Measurements from ENCODE around the gene DIAPH2.

Gene DIAPH2

DNA sequence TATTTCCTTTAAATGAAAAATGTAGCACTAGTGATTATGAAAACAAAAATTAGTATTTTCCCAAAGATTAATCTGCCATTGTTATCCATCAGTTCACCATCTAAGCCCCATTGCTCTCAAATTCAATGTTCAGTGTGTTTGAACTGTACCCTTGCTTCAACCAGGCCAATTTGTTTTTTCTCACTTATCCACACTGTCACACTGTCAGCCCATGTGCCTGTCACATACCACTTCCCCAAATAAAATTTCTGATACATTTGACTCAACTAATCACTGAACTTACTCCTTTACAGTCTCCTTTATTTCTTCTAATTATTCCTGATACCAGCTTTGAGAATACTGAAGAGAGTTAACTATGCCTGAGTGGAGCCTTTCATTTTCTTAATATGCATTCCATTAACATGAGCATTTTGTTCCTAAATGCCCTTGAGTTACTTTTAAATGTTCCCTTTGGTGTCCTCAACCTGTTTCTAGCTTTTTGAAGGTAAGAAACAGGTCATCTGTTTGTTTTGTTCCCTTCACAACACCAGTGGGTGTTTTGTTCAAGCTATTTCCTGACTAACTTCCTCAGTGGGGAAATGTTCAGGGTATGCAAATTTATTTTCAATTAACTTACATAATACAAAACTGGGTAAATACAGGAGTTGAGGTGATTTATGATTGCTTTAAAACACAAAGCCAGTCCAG lies 316.2 kb downstream of the DIAPH2 start:
- peaks cover under 1% of the 10 kb centered on the region for H3K36me3 Mint-ChIP-seq (ENCODE audit: low read depth)
- no peaks in the 10 kb centered on the region for H3K4me1 Mint-ChIP-seq (ENCODE audit: low read depth)
- no peak overlapping the region for H3K4me3 Mint-ChIP-seq
- H3K9me3 Mint-ChIP-seq, result peaks cover 4% of the 10 kb centered on the region
- H3K27ac Mint-ChIP-seq, result no peak overlapping the region
- H3K27me3 Mint-ChIP-seq, result no peaks in the 10 kb centered on the region

GRCh38 chrX:97006167-97006566 lies 321.5 kb downstream of the DIAPH2 start:
- H3K4me1 Mint-ChIP-seq (ENCODE audit: low read depth), result no peaks in the 10 kb centered on the region
- H3K4me3 Mint-ChIP-seq, result no peak overlapping the region
- H3K9me3 Mint-ChIP-seq, result peaks cover 4% of the 10 kb centered on the region
- H3K27me3 Mint-ChIP-seq, result no peaks in the 10 kb centered on the region
- H3K36me3 Mint-ChIP-seq (ENCODE audit: low read depth), result peaks cover 4% of the 10 kb centered on the region
- no peak overlapping the region for H3K27ac Mint-ChIP-seq

GRCh38 chrX:97009391-97009790 lies 324.7 kb downstream of the DIAPH2 start:
- H3K9me3 Mint-ChIP-seq, result no peaks in the 10 kb centered on the region
- H3K36me3 Mint-ChIP-seq (ENCODE audit: low read depth), result peaks cover 4% of the 10 kb centered on the region
- H3K4me3 Mint-ChIP-seq, result no peak overlapping the region
- H3K27ac Mint-ChIP-seq, result no peak overlapping the region
- H3K27me3 Mint-ChIP-seq, result no peaks in the 10 kb centered on the region
- H3K4me1 Mint-ChIP-seq (ENCODE audit: low read depth), result no peaks in the 10 kb centered on the region

DNA sequence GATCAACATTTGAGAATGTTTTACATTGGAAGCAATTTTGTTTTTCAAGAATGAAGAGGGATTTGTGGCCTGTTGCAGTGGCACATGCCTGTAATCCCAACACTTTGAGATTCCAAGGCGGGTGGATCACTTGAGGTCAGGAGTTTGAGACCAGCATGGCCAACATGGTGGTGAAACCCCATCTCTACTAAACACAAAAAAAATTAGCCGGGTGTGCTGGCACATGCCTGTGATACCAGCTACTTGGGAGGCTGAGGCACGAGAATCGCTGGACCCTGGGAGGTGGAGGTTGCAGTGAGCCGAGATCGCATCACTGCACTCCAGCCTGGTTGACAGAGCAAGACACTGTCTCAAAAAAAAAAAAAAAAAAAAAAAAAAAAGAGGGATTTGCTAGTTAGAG lies 326.9 kb downstream of the DIAPH2 start:
- Mint-ChIP-seq H3K4me1 (ENCODE audit: low read depth) (no peaks in the 10 kb centered on the region), H3K36me3 (ENCODE audit: low read depth) (no peaks in the 10 kb centered on the region), H3K9me3 (no peaks in the 10 kb centered on the region), H3K27me3 (no peaks in the 10 kb centered on the region), H3K4me3 (no peak overlapping the region), H3K27ac (no peak overlapping the region)

DNA sequence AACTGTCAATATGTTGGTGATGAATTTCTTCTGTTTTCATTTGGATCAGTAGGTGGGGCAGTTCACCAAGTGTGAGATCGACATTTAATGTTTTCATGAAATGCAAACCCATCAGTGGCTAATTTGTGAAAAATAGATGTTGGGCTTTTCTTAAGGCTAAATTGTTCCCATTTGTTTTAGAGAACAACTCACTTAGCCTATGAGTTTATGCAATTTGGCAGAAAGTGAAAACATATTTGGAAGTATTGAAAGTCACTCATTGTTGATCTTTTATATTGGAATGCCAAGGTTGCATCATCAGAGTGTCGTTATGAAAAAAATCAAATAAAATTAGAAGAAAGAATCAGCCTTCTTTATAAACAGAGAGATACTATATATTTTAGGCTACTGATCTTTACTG lies 331.5 kb downstream of the DIAPH2 start:
- H3K4me3 Mint-ChIP-seq, result no peak overlapping the region
- H3K9me3 Mint-ChIP-seq, result no peaks in the 10 kb centered on the region
- H3K27ac Mint-ChIP-seq, result no peak overlapping the region
- H3K27me3 Mint-ChIP-seq, result no peaks in the 10 kb centered on the region
- H3K4me1 Mint-ChIP-seq (ENCODE audit: low read depth), result no peaks in the 10 kb centered on the region
- no peaks in the 10 kb centered on the region for H3K36me3 Mint-ChIP-seq (ENCODE audit: low read depth)

- no peak overlapping the region for H3K27ac Mint-ChIP-seq
- H3K4me3 Mint-ChIP-seq, result no peak overlapping the region
These were observed 337.0 kb downstream of the DIAPH2 start for GRCh38 chrX:97021680-97022079.

DNA sequence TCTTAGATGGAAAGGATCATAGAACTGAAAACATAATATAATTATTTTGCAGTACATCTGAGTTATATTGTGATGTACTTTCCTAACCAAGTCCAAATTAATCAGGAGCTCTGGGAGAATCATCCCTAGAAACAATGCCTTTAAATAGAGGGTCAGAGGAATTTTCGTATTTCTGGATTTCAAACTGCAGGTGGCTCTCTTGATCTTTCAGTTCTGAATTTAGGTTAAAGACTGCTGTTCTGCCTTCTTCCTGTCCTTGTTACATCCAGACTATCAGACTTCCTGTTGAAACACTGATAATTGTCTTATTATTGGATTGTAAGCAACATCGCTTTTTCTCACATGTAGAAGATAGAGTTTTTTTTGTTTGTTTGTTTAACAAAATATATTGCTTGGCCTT lies 341.8 kb downstream of the DIAPH2 start:
- H3K27me3 Mint-ChIP-seq, result no peaks in the 10 kb centered on the region

More at GRCh38 chrX:97021680-97022079, 337.0 kb downstream of the DIAPH2 start:
- no peaks in the 10 kb centered on the region for H3K27me3 Mint-ChIP-seq
- H3K4me1 Mint-ChIP-seq (ENCODE audit: low read depth), result peaks cover 4% of the 10 kb centered on the region
- no peaks in the 10 kb centered on the region for H3K9me3 Mint-ChIP-seq
- H3K36me3 Mint-ChIP-seq (ENCODE audit: low read depth), result no peaks in the 10 kb centered on the region

DNA sequence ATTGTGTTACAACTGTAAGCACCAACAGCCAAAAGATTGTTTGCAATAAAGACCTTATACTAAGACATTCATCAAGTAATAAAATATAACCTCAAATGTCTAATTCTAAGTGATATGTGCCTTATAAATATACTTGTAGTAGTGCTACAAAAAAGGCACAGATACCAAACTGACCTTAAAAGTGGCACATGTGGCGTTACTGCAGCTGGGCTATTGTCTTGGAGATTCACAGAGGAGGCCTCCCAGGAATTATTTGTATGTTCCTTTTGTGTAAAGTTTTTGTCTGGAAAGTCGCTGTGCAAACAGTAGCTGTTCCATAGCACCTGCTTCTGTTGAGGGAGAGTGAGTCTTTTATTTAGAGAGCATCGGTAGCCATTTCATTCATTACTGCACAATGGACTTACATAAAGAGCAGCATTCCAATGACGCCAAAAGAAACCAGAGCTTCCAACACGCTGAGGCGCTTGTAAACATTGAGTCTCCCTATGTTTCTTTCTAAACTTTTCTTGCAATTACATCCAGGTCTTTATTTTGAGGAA lies 342.8 kb downstream of the DIAPH2 start:
- H3K4me1 Mint-ChIP-seq (ENCODE audit: low read depth), result peaks cover 13% of the 10 kb centered on the region
- H3K4me3 Mint-ChIP-seq, result no peak overlapping the region
- no peaks in the 10 kb centered on the region for H3K27me3 Mint-ChIP-seq
- no peaks in the 10 kb centered on the region for H3K9me3 Mint-ChIP-seq
- H3K27ac Mint-ChIP-seq, result no peak overlapping the region
- H3K36me3 Mint-ChIP-seq (ENCODE audit: low read depth), result no peaks in the 10 kb centered on the region

More for the DNA sequence above, 341.8 kb downstream of the DIAPH2 start:
- Mint-ChIP-seq H3K9me3 (no peaks in the 10 kb centered on the region), H3K4me1 (ENCODE audit: low read depth) (peaks cover 17% of the 10 kb centered on the region), H3K27ac (no peak overlapping the region), H3K36me3 (ENCODE audit: low read depth) (no peaks in the 10 kb centered on the region), H3K4me3 (no peak overlapping the region)

GRCh38 chrX:97030463-97030862 lies 345.8 kb downstream of the DIAPH2 start:
- Mint-ChIP-seq H3K4me1 (ENCODE audit: low read depth) (peaks cover 13% of the 10 kb centered on the region), H3K9me3 (no peaks in the 10 kb centered on the region), H3K36me3 (ENCODE audit: low read depth) (no peaks in the 10 kb centered on the region), H3K4me3 (no peak overlapping the region), H3K27me3 (no peaks in the 10 kb centered on the region), H3K27ac (peak overlapping the region; percentile 21)

DNA sequence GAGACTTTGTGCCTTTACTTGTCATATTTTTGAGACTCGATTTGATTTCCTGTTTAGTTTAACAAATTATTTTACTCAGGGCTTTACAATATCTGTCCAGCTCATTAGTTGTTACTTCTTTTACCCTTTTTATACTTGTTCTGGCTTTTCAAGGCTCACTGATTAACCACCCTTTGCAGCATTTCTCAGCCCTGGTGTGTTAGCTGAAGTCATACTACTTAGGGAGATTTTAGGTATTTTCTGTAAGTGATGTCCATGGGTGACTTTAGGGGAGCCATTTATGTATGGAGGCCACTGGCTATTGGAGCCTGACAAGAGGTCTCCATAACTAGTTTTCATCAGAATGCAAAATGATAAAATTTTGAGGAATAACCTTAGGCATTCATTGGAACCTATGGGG lies 346.3 kb downstream of the DIAPH2 start:
- no peaks in the 10 kb centered on the region for H3K9me3 Mint-ChIP-seq
- peaks cover 13% of the 10 kb centered on the region for H3K4me1 Mint-ChIP-seq (ENCODE audit: low read depth)
- H3K27ac Mint-ChIP-seq, result peak overlapping the region; percentile 21
- H3K36me3 Mint-ChIP-seq (ENCODE audit: low read depth), result no peaks in the 10 kb centered on the region
- H3K27me3 Mint-ChIP-seq, result no peaks in the 10 kb centered on the region
- H3K4me3 Mint-ChIP-seq, result no peak overlapping the region

- H3K27ac Mint-ChIP-seq, result no peak overlapping the region
- H3K36me3 Mint-ChIP-seq (ENCODE audit: low read depth), result no peaks in the 10 kb centered on the region
- peaks cover 6% of the 10 kb centered on the region for H3K4me1 Mint-ChIP-seq (ENCODE audit: low read depth)
- no peaks in the 10 kb centered on the region for H3K27me3 Mint-ChIP-seq
- H3K4me3 Mint-ChIP-seq, result no peak overlapping the region
- H3K9me3 Mint-ChIP-seq, result no peaks in the 10 kb centered on the region
These were observed 354.9 kb downstream of the DIAPH2 start for GRCh38 chrX:97039363-97040029.

DNA sequence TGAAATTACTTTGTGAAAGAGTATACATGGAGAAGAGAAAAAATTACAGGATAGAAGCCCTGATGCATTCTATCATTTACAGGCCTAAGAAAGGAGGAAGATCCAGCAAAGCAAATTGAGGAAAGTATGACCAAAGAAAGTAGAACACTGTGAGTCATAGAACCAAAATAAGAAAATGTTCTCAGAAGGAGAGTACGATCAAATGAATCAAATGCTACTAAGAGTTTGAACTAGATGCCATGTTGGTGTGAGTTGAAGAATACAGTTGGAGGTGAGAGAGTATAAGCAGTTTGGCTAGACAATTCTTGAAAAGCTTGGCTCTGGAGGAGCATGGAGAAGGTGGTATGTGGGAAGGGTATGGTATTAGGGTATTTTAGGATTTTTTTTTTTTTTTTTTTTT lies 360.8 kb downstream of the DIAPH2 start:
- Mint-ChIP-seq H3K27me3 (no peaks in the 10 kb centered on the region), H3K4me3 (no peak overlapping the region), H3K9me3 (no peaks in the 10 kb centered on the region), H3K4me1 (ENCODE audit: low read depth) (peaks cover 2% of the 10 kb centered on the region), H3K27ac (no peak overlapping the region), H3K36me3 (ENCODE audit: low read depth) (no peaks in the 10 kb centered on the region)

- H3K36me3 Mint-ChIP-seq (ENCODE audit: low read depth), result no peaks in the 10 kb centered on the region
- peaks cover 2% of the 10 kb centered on the region for H3K4me1 Mint-ChIP-seq (ENCODE audit: low read depth)
- no peak overlapping the region for H3K4me3 Mint-ChIP-seq
- no peak overlapping the region for H3K27ac Mint-ChIP-seq
- H3K9me3 Mint-ChIP-seq, result no peaks in the 10 kb centered on the region
- no peaks in the 10 kb centered on the region for H3K27me3 Mint-ChIP-seq
These were observed 362.2 kb downstream of the DIAPH2 start for GRCh38 chrX:97046867-97047266.

DNA sequence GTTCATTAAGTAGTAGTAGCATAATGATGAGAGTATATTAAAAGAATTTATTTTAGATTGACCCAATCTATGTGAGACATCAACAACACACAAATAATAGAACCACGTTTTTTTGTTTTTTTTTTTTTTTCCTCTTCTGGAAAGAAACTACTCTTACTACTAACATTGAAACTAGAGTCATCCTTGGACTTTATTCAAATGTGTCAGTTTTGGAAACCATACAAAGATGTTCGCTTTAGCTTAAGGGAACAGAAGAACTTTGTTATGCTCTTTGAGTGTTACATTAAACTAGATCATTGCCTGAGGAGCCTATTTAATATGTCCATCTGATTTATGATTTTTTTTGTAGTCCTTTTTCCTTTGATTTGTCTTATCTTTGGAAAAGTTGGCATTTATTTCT lies 365.8 kb downstream of the DIAPH2 start:
- Mint-ChIP-seq H3K27ac (no peak overlapping the region), H3K36me3 (ENCODE audit: low read depth) (no peaks in the 10 kb centered on the region), H3K27me3 (no peaks in the 10 kb centered on the region), H3K4me1 (ENCODE audit: low read depth) (peaks cover 2% of the 10 kb centered on the region), H3K4me3 (no peak overlapping the region), H3K9me3 (no peaks in the 10 kb centered on the region)

DNA sequence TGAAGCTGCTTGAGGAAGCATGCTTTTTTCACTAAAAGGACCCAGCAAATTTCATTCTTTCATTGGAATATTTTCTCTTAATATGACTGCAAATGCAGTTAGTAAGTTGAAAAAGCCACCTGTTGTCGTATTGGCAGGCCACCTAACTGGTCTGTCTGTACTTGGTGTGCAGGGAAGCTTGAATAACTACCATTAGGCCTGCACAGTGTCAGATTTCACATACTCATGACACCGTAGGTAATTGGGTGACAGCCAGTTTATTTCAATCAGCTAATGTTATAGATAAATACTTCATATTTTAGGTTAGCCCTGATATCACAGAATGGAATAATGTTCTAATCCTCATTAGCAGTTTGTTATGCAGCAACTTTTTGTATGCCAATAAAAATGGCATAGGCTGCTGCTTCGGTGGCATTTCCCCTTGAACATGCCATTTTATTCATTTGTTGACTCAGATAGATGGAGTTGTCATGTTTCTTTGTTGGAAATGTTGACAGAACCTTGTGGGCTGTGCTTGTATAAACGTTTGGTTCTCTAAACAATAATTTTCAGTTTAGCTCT lies 372.8 kb downstream of the DIAPH2 start:
- H3K9me3 Mint-ChIP-seq, result peaks cover 4% of the 10 kb centered on the region
- peaks cover 3% of the 10 kb centered on the region for H3K36me3 Mint-ChIP-seq (ENCODE audit: low read depth)
- H3K4me1 Mint-ChIP-seq (ENCODE audit: low read depth), result no peaks in the 10 kb centered on the region
- no peak overlapping the region for H3K27ac Mint-ChIP-seq
- H3K27me3 Mint-ChIP-seq, result no peaks in the 10 kb centered on the region
- no peak overlapping the region for H3K4me3 Mint-ChIP-seq
